PC-3 (cell line): ENCODE data around the gene AGAP3.

Experiments used
- EZH2 ChIP-seq: fragments of 300-600 bp; sonication (generic); IDR thresholded peaks from one replicate; pipeline ENCODE4 v1.6.1; 2017; ENCODE audit warnings: antibody characterized with exemption, mild to moderate bottlenecking, low read length; ENCODE audit not compliant: unreplicated experiment
- TF ChIP-seq, protein P1 (sequence below): fragments of 300-600 bp; sonication (generic); conservative IDR thresholded peaks from 2 replicates; pipeline ENCODE4 v1.5.1; 2017; ENCODE audit warnings: antibody characterized with exemption, low read depth, mild to moderate bottlenecking, low read length

DNA sequence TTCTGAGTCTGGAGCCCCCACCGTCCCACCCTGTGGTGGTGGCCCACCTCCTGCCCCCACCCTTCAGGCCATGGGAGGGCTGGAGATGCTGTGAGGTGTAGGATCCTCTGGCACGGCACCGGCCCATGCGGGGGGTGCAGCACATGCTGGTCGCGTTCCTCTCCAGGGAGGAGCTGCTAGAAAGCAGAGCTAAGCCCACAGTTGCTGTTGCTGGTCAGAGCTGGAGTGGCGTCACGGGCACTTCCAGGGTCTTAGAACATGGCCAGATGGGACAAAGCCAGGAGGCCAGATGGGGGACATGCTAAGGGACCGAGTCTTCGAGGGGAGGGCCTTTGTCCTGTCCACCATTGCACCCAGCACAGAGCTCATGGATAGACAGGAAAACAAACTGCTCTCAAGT is 21.6 kb downstream of the AGAP3 start:
- no peak for TF ChIP-seq EZH2
- TF ChIP-seq, protein P1, sequence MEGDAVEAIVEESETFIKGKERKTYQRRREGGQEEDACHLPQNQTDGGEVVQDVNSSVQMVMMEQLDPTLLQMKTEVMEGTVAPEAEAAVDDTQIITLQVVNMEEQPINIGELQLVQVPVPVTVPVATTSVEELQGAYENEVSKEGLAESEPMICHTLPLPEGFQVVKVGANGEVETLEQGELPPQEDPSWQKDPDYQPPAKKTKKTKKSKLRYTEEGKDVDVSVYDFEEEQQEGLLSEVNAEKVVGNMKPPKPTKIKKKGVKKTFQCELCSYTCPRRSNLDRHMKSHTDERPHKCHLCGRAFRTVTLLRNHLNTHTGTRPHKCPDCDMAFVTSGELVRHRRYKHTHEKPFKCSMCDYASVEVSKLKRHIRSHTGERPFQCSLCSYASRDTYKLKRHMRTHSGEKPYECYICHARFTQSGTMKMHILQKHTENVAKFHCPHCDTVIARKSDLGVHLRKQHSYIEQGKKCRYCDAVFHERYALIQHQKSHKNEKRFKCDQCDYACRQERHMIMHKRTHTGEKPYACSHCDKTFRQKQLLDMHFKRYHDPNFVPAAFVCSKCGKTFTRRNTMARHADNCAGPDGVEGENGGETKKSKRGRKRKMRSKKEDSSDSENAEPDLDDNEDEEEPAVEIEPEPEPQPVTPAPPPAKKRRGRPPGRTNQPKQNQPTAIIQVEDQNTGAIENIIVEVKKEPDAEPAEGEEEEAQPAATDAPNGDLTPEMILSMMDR: no peak
